ENCODE measurements around the gene ATP6V1E1. TPM values are rescaled to one million over a fixed set of nuclear protein-coding genes. Genes with fewer than 3 reads are reported as not detected.
"Not testable (repeated sequence)": the region's sequence is repeated elsewhere in the genome, so short reads cannot be mapped to it uniquely, and the experiment has no call there.

The ATP6V1E1 gene
- total RNA-seq = 10 to 100 TPM; 19.2 to 46.9 (median 30.5) TPM
- polyA plus RNA-seq = 10 to 100 TPM; 29.0 to 78.9 TPM

DNA sequence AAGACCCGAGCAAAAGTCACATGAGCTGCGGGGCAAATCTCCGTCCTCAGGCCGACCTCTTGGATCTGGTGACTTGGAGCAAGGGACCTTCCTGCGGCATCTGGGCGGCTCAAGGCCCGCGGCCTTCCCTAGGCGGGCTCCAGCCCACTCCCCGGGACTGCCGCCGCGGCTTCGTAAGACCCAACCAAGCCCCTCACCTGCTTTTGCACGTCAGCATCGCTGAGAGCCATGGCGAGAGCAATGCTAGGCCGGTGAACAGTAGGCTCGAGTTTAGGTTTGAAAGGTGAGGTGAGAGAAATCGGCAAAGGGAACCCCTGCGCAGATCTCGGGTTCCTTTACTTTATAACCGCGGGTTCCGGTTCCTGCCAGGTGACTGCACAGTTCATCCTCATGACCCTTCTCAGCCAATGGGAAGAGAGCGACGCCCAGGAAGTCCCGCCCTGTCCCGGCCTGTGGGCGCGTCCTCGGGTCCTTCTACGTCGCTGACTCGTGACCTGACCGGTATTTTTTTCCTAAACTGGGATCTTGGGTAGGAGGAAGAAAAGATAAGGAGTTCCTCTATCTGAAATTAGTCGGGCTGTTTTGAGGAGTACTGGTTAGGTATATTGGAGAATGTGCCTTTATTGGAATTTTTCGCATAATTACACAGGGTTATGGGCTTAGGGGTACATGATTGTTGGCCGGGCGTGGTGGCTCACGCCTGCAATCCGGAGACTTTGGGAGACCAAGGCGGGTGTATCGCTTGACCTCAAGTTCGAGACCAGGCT is at the start of gene ATP6V1E1:
Gene ATP6V1E1, minus strand, starts transcription at position 344 of the 767 bp plus-strand sequence. Its CDS starts 114 bp downstream, at position 230.
- peak within 1 kb of the TSS; percentile 90 to 100 (median 94) for H3K4me3 ChIP-seq
- no peak for TF ChIP-seq CTCF (IDR thresholded peaks at IDR 0.05)
- peak; percentile 99 to 100 (median 100) for ATAC-seq
- DNase-seq = peak; percentile 92 to 97 (median 96)
- H3K4me1 ChIP-seq = peaks cover 0 to 17% (median 13%) of the 10 kb centered on the region in 3 donors
- intact Hi-C loops (cut with DNase I) = no loop called here
- H3K36me3 ChIP-seq = no peaks in the 10 kb centered on the region
- peak; percentile 87 for FAIRE-seq
- no peaks in the 10 kb centered on the region for H3K27me3 ChIP-seq
- whole genome bisulfite sequencing, 2 donors = 0% methylated on average over 45 of the region's 45 CpGs
- H3K9me3 ChIP-seq = no peaks in the 10 kb centered on the region
- peak within 1 kb of the TSS; percentile 64 to 86 (median 80) for H3K27ac ChIP-seq

DNA sequence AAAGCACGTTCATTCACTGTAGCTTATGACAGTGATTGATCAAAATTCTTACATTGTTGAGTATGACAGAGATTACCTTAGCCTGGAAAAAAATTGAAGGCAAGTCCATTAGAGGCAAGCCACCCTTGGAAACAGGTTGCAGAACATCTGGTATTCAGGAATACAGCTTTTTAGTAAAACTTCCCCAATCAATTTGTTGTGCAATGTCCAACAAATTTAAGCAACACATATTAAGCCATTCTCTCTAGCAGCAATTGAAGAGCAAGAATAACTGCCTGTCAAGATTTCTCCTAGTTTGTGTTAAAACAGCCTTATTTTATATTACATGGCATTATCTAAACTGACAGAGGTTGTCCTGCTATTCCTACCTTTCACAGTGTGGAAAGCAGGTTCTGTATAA is 47.0 kb upstream of the ATP6V1E1 start:
- FAIRE-seq = no peak
- Histone ChIP-seq H3K27ac (no peak overlapping the region), H3K27me3 (no peaks in the 10 kb centered on the region), H3K4me3 (no peak overlapping the region), H3K4me1 (peaks cover 0 to 5% (median 0%) of the 10 kb centered on the region in 3 donors), H3K9me3 (no peaks in the 10 kb centered on the region), H3K36me3 (no peaks in the 10 kb centered on the region)
- WGBS, 2 donors = 41% methylated on average over 1 of the region's 1 CpG
- no peak for TF ChIP-seq CTCF (IDR thresholded peaks at IDR 0.05)
- no peak for ATAC-seq
- intact Hi-C loops (cut with DNase I) = no loop called here
- no peak for DNase-seq

DNA sequence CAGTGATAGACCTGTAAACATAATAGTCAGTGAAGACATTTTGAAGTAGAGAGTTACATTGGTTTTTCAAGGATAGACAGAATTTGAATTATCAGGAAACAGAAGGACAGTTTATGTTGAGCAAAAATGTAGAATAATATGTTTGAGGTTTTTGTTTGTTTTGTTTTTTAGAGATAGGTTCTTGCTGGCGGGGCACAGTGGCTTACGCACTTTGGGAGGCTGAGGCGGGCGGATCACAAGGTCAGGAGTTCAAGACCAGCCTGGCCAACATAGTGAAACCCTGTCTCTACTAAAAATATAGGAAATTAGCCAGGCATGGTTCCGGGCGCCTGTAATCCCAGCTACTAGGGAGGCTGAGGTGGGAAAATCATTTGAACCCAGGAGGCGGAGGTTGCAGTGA is 45.6 kb upstream of the ATP6V1E1 start:
- DNase-seq = no peak
- Histone ChIP-seq H3K4me3 (no peak overlapping the region), H3K36me3 (no peaks in the 10 kb centered on the region), H3K27me3 (no peaks in the 10 kb centered on the region), H3K27ac (no peak overlapping the region), H3K4me1 (peaks cover 0 to 5% (median 0%) of the 10 kb centered on the region in 3 donors), H3K9me3 (no peaks in the 10 kb centered on the region)
- no peak for TF ChIP-seq CTCF (IDR thresholded peaks at IDR 0.05)
- no peak for FAIRE-seq
- intact Hi-C loops (cut with DNase I) = no loop called here
- WGBS, 2 donors = 96% methylated on average over 7 of the region's 7 CpGs
- no peak for ATAC-seq

GRCh38 chr22:17672417-17672991 is 44.0 kb upstream of the ATP6V1E1 start:
- WGBS, 2 donors = 90 to 94% methylated on average over 2 of the region's 2 CpGs
- H3K27me3 ChIP-seq = no peaks in the 10 kb centered on the region
- intact Hi-C loops (cut with DNase I) = no loop called here
- DNase-seq (no peak), FAIRE-seq (no peak), ATAC-seq (peak in 2 of 4 donors; percentile 21 to 35)
- no peaks in the 10 kb centered on the region for H3K9me3 ChIP-seq
- H3K4me3 ChIP-seq = no peak overlapping the region
- no peak overlapping the region for H3K27ac ChIP-seq
- H3K4me1 ChIP-seq = peaks cover 0 to 5% (median 0%) of the 10 kb centered on the region in 3 donors
- no peak for TF ChIP-seq CTCF (IDR thresholded peaks at IDR 0.05)
- H3K36me3 ChIP-seq = no peaks in the 10 kb centered on the region

DNA sequence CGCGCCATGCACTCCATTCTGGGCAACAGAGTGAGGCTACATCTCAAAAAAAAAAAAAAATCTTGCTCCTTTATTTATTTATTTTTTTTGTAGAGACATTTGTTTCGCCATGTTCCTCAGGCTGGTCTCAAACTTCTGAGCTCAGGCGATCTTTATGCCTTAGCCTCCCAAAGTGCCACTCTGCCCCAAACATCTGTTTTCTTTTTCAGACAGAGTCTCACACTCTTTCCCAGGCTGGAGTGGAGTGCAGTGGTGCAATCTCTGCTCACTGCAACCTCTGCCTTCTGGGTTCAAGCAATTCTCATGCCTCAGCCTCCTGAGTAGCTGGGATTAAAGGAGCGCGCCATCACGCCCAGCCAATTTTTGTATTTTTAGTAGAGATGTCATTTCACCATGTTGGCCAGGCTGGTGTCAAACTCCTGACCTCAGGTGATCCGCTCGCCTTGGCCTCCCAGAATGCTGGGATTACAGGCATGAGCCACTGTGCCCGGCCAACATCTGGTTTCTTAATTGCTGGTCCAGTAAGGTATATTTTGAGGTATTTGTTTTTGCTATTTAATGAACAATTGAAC is 43.1 kb upstream of the ATP6V1E1 start:
- H3K36me3 ChIP-seq; DNase-seq; H3K4me1 ChIP-seq; H3K27ac ChIP-seq; ATAC-seq; FAIRE-seq; intact Hi-C loops (cut with DNase I); H3K27me3 ChIP-seq; H3K4me3 ChIP-seq; H3K9me3 ChIP-seq: not testable (repeated sequence)
- 96 to 97% methylated on average over 10 of the region's 10 CpGs for WGBS, 2 donors
